ES-I3 (cell line): ENCODE data around the gene RAD51B.
"Not testable (repeated sequence)": the region's sequence is repeated elsewhere in the genome, so short reads cannot be mapped to it uniquely, and the experiment has no call there.

Experiments used
- H3K36me3 ChIP-seq: 2 replicates; pipeline ENCODE4 v1.6.1; 2013; ENCODE audit warnings: mild to moderate bottlenecking, low read length, control low read depth, moderate library complexity; ENCODE audit not compliant: insufficient read depth
- H3K4me1 ChIP-seq: 2 replicates; pipeline ENCODE4 v1.6.1; 2013; ENCODE audit warnings: mild to moderate bottlenecking, control low read depth, low read length; ENCODE audit not compliant: insufficient read depth
- H3K9ac ChIP-seq: 2 replicates; pipeline ENCODE4 v1.6.1; 2013; ENCODE audit warnings: low read depth, mild to moderate bottlenecking, low read length, moderate library complexity
- H3K9me3 ChIP-seq: 2 replicates; pipeline ENCODE4 v1.6.1; 2013; ENCODE audit warnings: mild to moderate bottlenecking, low read length, moderate library complexity; ENCODE audit not compliant: control insufficient read depth, insufficient read depth

Gene RAD51B

DNA sequence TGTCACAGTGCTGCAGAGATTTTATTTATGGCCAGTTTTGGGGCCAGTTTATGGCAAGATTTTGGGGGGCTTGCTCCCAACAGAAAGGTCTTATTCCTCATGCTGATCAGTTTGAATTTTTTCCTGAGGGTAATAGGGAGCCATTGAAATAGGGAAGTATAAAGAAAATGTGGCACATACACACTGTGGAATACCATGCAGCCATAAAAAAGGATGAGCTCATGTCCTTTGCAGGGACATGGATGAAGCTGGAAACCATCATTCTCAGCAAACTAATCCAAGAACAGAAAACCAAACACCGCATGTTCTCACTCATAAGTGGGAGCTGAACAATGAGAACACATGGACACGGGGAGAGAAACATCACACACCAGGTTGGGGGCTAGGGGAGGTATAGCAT lies 483.4 kb downstream of the RAD51B start:
- not testable (repeated sequence) for H3K9me3 ChIP-seq, H3K9ac ChIP-seq, H3K36me3 ChIP-seq, H3K4me1 ChIP-seq

DNA sequence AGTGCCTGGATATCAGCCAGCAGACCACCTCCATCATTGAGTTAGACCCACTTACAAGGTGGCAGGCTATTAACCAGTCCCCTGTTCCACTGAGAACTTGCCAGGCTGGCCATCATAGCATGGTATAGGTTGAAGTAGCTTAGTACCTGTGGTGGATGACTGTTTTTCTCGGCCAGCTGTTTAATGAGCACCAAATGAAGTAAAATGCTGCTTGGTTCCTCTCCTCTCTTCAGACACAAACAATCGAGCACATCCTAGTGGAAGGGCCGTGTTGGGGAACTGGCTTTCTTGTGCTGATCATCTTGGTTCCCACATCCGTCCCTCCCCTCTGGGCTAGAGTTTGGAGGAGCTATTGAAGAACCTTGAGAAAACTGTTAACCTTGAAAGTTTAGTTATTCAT lies 486.2 kb downstream of the RAD51B start:
- Histone ChIP-seq H3K4me1 (no peaks in the 10 kb centered on the region), H3K9me3 (peaks cover 6% of the 10 kb centered on the region; the same call in 1 of the 2 replicates), H3K36me3 (no peaks in the 10 kb centered on the region), H3K9ac (no peak overlapping the region)

DNA sequence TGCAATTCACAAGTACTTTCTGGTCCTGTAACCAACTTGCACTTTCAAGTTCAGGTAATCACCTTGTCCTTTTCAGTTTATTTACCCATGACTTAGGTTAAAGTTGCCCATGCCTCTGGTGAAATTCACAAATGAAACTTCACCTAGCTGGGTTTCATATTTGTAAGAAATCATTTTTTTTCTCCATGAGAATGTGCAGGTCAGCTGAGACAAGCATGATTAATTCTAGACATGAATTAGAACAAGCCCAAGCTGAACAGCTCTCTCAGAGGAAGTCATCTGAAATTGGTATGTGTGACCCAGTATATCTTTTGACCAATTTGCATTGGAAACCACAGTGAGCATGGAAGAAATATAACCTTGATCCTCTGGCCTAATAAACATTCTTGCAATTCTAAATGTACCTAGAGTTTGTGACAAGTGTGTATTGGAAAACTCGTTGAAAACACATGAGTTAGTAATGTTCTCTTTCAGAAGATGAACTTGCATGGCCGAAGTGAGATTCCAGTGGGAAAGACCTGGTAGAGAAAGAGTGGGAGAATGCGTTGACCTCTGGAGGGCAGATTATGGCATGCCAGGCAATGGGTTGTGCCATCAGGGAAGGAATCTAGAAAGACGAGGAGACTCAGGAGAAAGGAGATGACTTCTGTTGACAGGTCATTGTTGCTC lies 486.8 kb downstream of the RAD51B start:
- peaks cover 6% of the 10 kb centered on the region; the same call in 1 of the 2 replicates for H3K9me3 ChIP-seq
- H3K36me3 ChIP-seq, result no peaks in the 10 kb centered on the region
- no peaks in the 10 kb centered on the region for H3K4me1 ChIP-seq
- no peak overlapping the region for H3K9ac ChIP-seq

DNA sequence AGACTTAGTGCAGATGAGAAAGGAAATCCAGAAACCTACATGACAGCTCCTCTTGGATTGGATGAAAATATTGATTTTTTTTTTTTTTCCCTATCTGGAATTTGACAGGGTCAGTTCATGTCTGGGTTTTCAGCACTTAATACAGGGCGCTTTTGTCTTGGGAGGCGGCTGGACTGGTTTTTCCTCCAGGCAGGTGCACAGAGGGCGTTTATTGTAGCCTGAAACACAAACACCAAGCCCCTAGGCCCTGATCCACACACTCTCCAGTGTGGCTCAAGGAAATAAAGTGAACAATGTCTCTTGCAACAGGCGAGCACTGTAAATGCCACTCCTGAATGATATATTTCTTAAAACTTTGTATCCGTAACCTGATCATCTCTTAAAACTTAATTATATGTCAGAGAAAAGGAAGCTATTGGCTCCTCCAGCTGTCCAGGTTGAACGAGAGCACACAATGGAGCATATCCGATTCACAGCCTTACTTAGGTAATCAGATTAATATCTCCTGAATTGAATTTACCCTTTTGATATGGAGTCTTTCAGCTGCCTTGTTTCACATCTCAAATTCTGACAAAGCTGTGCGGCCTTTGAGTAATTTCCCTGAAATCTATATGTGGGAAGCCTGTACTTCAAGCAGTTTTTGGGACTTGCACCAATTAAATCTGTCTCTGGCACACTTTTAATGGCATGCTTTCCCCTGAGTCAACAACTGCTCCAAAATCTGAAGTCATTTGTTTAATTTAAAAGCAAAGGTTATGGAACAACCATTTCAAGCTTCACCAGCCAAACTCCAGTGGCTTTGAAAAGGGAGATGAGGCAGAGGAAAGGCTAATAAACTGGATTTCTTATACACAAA lies 487.6 kb downstream of the RAD51B start:
- H3K36me3 ChIP-seq, result no peaks in the 10 kb centered on the region
- peaks cover under 1% of the 10 kb centered on the region; the same call in 1 of the 2 replicates for H3K9me3 ChIP-seq
- H3K9ac ChIP-seq, result no peak overlapping the region
- no peaks in the 10 kb centered on the region for H3K4me1 ChIP-seq

DNA sequence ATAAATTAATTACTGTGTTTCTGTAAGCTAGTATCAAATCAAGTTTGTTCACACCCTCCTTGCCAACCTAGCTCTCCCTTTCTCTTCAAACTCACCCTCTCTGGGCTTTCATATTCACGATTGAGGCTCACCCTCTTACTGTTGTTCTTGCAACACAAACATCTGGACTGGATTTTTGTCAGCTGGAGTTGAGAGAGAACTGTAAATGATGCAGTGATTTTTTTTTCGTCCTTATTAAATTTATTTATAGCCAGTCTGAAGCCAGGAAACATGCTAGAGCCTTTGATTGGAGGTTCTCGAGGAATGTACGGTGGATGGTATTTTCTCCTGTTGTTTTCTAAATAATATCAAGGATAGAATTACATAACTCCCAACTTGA lies 488.2 kb downstream of the RAD51B start:
- no peak overlapping the region for H3K9ac ChIP-seq
- no peaks in the 10 kb centered on the region for H3K36me3 ChIP-seq
- 0 out of 2 replicates have a peak, but pooled peaks cover under 1% of the 10 kb centered on the region for H3K4me1 ChIP-seq
- H3K9me3 ChIP-seq, result no peaks in the 10 kb centered on the region

DNA sequence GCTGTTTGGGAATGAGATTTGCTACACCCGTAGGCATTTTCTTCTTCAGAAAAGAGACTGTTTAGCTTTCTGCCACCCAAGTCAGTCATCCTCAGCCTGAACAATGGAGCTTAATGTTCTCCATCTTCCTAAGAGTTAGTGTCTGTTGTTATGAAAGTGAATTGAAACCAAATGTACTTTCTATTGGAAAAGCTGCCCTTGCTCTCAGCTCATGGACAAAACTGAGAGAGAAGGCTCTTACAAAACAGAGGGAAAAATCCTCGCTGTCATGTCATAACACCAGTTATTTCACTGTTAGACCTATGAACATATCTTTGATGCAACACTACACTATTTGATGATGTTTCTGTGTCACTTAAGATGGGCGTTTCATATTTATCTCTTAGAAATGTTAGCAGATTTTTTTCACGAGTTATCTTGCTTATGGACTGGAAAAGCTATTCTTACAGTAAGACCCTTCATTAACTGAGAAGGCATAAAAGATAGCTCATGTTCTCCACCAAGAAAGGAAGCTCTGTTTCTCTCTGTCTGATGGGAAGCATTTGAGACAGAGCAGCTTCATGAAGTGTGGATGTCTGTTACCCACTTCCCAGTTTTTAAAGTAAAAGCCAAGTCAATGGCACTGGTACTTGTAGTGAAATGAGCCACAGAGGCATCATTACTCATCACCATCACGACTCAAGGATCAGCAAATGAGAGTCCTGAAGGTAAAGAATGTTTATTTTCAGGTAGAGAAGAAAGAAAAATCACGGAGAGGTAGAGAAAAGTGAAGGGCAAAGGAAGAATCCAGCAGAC lies 489.3 kb downstream of the RAD51B start:
- Histone ChIP-seq H3K9me3 (no peaks in the 10 kb centered on the region), H3K36me3 (no peaks in the 10 kb centered on the region), H3K9ac (no peak overlapping the region), H3K4me1 (peaks cover 9% of the 10 kb centered on the region; the same call in 1 of the 2 replicates)

DNA sequence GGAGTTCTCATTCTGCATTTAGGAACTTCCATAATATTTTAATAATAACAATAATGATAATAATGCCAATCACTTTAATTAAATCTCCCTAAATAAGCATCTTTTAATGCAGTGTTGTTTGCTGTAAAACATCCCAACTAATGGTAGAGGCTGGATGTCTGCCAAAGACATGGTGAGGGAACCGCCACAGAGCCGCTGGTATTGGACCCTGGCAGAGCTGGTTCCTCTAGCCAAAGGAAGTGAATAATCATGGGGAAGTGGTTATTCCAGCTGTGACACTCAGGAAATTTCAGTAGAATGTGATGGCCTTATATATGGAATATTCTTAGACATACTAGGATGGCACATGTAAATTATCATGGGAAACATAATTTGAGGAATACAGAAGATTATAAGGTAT lies 490.0 kb downstream of the RAD51B start:
- Histone ChIP-seq H3K36me3 (no peaks in the 10 kb centered on the region), H3K9me3 (no peaks in the 10 kb centered on the region), H3K4me1 (peaks cover 9% of the 10 kb centered on the region; the same call in 1 of the 2 replicates)

DNA sequence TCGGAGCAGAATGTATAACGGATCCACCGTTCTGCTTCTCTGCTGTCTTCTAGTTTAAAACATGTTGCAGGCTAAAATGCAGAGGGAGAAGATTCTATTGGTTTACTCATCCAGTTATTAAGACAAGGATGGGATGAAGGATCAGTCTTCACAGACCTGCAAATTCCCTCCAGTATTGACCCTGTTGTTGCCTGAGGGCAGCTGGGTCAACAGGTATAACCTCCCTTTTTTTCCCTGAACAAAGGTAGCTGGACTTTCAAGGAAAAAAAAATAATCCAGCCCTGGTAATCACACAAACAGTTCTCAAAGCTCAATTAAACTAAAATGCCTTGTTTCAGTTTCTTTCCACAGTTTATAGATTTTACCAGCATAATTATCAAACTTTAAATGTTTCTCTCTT lies 492.7 kb downstream of the RAD51B start:
- H3K9me3 ChIP-seq, result no peaks in the 10 kb centered on the region
- H3K36me3 ChIP-seq, result no peaks in the 10 kb centered on the region
- H3K9ac ChIP-seq, result no peak overlapping the region
- peaks cover 9% of the 10 kb centered on the region; the same call in 1 of the 2 replicates for H3K4me1 ChIP-seq

More for the DNA sequence above, 490.0 kb downstream of the RAD51B start:
- no peak overlapping the region for H3K9ac ChIP-seq

DNA sequence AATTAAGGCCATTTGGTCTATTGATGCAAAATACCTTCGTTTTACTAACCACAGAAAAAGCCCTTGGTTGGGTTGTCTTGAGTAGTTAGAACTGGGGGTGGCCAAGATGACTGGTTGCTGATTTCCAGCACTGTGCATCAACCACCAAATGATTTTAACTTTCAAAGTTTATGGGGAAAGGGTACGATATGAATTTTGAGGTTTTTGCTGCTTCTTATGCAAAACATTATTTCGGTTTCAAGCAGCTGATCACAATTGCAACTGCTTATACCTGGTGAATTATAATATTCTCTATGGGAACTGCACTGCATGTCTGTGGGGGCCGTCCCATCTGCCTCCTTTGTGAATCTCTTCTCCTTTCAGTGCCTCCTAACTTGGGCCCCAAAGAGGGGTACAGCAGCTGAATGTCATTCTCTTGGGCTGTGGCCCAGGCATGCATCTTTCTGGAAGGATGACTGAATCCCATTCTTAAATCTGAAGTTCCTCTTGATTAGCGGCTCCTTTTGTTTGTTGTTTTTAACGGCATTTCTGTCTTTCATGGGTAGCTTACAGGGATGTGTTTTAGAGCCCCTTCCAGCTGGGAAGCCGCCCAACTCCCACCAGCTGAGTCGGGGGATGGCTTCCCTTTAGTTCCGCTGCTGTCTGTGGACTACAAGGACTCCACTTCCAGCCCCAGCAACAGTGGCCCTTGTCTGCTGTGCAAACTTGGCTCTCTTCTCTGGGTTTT lies 493.5 kb downstream of the RAD51B start:
- Histone ChIP-seq H3K36me3 (no peaks in the 10 kb centered on the region), H3K9ac (no peak overlapping the region), H3K4me1 (peaks cover 9% of the 10 kb centered on the region; the same call in 1 of the 2 replicates), H3K9me3 (no peaks in the 10 kb centered on the region)

DNA sequence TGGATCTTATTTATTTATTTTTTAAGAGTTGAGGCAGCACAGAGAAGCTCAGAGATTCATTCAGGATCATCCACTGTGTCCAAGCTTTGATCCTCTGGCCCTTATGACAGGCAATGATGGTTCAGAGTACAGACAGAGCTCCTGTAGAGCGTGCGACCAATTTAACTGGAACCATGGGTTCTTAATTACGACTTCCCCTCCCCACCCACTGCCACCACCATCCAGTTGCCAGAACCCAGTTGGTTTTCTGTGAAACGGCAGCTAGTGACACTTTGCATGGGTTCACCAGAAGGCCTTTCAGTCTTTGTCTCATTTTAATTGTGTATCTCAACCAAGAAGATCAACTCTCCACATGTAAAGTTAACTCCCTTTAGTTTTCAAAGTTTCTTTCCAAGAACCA lies 495.1 kb downstream of the RAD51B start:
- H3K4me1 ChIP-seq, result peaks cover 9% of the 10 kb centered on the region; the same call in 1 of the 2 replicates
- H3K9ac ChIP-seq, result no peak overlapping the region
- no peaks in the 10 kb centered on the region for H3K36me3 ChIP-seq
- no peaks in the 10 kb centered on the region for H3K9me3 ChIP-seq

DNA sequence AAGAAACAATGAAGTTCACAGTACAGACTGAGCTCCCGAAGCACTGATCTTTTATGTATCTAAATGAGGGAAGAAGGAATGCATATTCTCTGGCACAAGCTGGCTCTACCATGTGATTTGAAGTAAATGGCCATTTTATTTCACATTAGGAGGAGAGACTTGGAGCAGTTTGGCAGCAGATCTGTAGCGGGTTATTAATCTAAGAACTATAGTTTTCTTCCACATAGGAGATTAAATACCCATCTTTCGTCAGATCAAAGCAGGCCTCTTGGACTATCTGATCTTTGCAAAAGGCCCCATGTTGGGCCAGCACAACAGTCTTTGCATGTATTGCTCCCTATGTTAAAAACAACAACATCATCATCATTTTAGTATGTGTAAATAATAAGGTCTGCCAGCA lies 495.5 kb downstream of the RAD51B start:
- no peak overlapping the region for H3K9ac ChIP-seq
- H3K36me3 ChIP-seq, result no peaks in the 10 kb centered on the region
- H3K4me1 ChIP-seq, result peaks cover 9% of the 10 kb centered on the region; the same call in 1 of the 2 replicates
- H3K9me3 ChIP-seq, result no peaks in the 10 kb centered on the region

DNA sequence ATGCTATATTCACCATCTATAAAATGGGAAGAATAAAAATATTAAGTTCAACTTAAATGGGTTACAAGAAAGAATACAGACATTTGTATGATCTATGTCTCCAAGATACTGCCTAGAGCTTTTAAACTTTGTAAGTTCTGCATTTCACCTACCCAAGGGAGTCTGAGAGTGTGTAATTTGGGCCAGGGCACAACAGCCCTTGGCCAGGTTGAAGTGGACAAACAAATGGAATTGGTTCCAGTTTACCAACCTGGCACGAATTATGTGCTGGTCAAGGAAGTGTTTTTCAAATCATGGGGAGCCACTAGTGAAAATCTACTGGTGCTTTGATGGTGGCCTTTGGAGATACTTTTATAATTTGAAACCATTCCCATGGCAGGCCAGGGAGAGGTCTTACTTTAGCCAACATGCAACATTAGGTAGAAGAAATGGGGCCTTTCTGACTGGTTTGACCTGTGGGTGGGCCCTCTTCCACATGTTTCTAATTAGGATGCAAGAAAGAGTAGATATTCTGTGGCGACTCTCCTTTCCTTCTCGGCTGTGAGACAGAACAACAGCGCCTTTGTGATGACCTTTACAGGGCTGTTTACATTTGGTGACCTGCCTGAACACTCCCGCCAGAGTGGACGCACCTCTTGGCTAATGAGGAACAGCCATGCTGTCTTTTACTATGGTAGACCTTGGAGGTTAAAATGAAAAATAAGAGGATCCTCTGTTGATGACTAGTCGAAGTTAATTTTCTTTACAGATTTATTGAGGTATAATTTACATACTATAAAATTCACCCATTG lies 496.7 kb downstream of the RAD51B start:
- Histone ChIP-seq H3K9ac (no peak overlapping the region), H3K9me3 (no peaks in the 10 kb centered on the region), H3K4me1 (peaks cover 9% of the 10 kb centered on the region), H3K36me3 (no peaks in the 10 kb centered on the region)

DNA sequence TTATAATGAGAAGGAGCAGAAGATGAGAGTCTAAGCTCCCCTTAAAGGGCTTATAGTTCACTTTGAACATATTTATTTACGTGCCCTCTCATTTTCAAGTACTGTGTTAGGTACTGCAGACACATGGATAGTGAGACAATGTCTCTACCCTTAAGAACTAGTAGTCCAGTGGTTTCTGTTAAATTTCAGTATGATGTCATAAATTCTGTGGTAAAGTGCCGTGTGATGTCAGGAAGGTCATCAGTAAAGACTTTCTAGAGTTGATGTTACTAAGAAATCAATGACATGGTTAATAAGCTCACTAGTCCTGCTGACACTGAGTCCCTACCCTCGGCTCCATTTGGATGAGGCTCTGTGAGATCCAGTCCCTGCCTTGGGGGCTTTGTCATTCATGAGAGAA lies 497.7 kb downstream of the RAD51B start:
- no peak overlapping the region for H3K9ac ChIP-seq
- H3K36me3 ChIP-seq, result no peaks in the 10 kb centered on the region
- H3K9me3 ChIP-seq, result no peaks in the 10 kb centered on the region
- peaks cover 9% of the 10 kb centered on the region for H3K4me1 ChIP-seq
